Hematopoietic multipotent progenitor cell treated with erythropoietin and hydrocortisone succinate and interleukin-3 and kit ligand, for 8 days (in vitro differentiated cells): Measurements from ENCODE around the gene ACE.

Source experiments
- DNase-seq: peaks from one replicate; pipeline ENCODE4 v3.0.0-alpha.2; 2015

Gene ACE

GRCh38 chr17:63492940-63493339 lies 16.1 kb downstream of the ACE start:
- no peak for DNase-seq

GRCh38 chr17:63493411-63493810 lies 16.6 kb downstream of the ACE start:
- DNase-seq = no peak

GRCh38 chr17:63494300-63494928 lies 17.6 kb downstream of the ACE start:
- no peak for DNase-seq

GRCh38 chr17:63495491-63495890 lies 18.6 kb downstream of the ACE start:
- no peak for DNase-seq

GRCh38 chr17:63496177-63496576 lies 19.3 kb downstream of the ACE start:
- DNase-seq = no peak

GRCh38 chr17:63496663-63497400 lies 20.0 kb downstream of the ACE start:
- no peak for DNase-seq

GRCh38 chr17:63497708-63498483 lies 21.0 kb downstream of the ACE start:
- DNase-seq = peak; percentile 55

GRCh38 chr17:63498626-63499195 lies 21.9 kb downstream of the ACE start:
- DNase-seq = no peak

GRCh38 chr17:63500543-63501390 lies 23.9 kb downstream of the ACE start:
- no peak for DNase-seq

- DNase-seq = no peak
Measured at GRCh38 chr17:63503341-63503705, 26.5 kb downstream of the ACE start.

GRCh38 chr17:63504261-63504660 lies 27.4 kb downstream of the ACE start:
- DNase-seq = no peak

GRCh38 chr17:63505341-63505740 lies 28.5 kb downstream of the ACE start:
- no peak for DNase-seq

- no peak for DNase-seq
Measured at GRCh38 chr17:63506627-63507026, 29.8 kb downstream of the ACE start.

GRCh38 chr17:63511331-63511730 lies 34.5 kb downstream of the ACE start:
- DNase-seq = no peak

GRCh38 chr17:63512388-63512787 lies 35.5 kb downstream of the ACE start:
- no peak for DNase-seq

GRCh38 chr17:63512896-63513644 lies 36.2 kb downstream of the ACE start:
- no peak for DNase-seq

GRCh38 chr17:63514477-63514876 lies 37.6 kb downstream of the ACE start:
- no peak for DNase-seq

- DNase-seq = no peak
Measured at GRCh38 chr17:63514974-63515373, 38.1 kb downstream of the ACE start.

- DNase-seq = no peak
Measured at GRCh38 chr17:63515426-63515825, 38.6 kb downstream of the ACE start.

GRCh38 chr17:63516910-63517824 lies 40.3 kb downstream of the ACE start:
- DNase-seq = no peak
